H1 (cell line): ENCODE data around the gene DHCR7. TPM values are rescaled to one million over a fixed set of nuclear protein-coding genes. Genes with fewer than 3 reads are reported as not detected.

Experiments used
- BACH1 ChIP-seq: IDR thresholded peaks from 2 replicates; pipeline ENCODE4 v1.6.1; 2012; ENCODE audit warnings: low read length, improper control_type of control experiment
- MAFK ChIP-seq: IDR thresholded peaks from 2 replicates; pipeline ENCODE4 v1.6.1; 2012; ENCODE audit warnings: low read depth, mild to moderate bottlenecking, improper control_type of control experiment, low read length
- POU5F1 ChIP-seq: IDR thresholded peaks from 2 replicates; pipeline ENCODE4 v1.6.1; 2011; ENCODE audit warnings: low read depth, mild to moderate bottlenecking, low read length, moderate library complexity
- RAD21 ChIP-seq, 2 experiments: IDR thresholded peaks in 1 of 2; conservative IDR thresholded peaks in 1 of 2; 2 replicates each; pipeline ENCODE4 v1.6.1; 2011; ENCODE audit warnings: low read depth in 2 of 2, low read length in 2 of 2, improper control_type of control experiment in 1 of 2, inconsistent platforms in 1 of 2, mild to moderate bottlenecking in 1 of 2, moderate library complexity in 1 of 2
- RFX5 ChIP-seq: IDR thresholded peaks from 2 replicates; pipeline ENCODE4 v1.6.1; 2011; ENCODE audit warnings: low read depth, low read length, improper control_type of control experiment, borderline replicate concordance
- polyA plus RNA-seq, 7 experiments: library from polyadenylated mRNA; depleted of rRNA in 3 of 7; stranded (reverse) in 5 of 7; unstranded in 2 of 7; fragments of >200 nt in 5 of 7; fragments of 200-250 nt in 2 of 7; gene quantifications; 1 replicate in 5 of 7; 2 replicates in 1 of 7; 4 replicates in 1 of 7; pipeline versions ENCODE4 v1.2.1 to v1.2.3, GENCODE V29; 2011 to 2013; ENCODE audit warnings: missing spikeins in 2 of 7, mixed read lengths in 2 of 7
- total RNA-seq: library from RNA; stranded (reverse); fragmentation: NEBNext Ultra II Directional; extraction: Animal tissue kit (Norgen Biotek cat#: 25700); gene quantifications from 2 replicates; pipeline ENCODE4 v1.2.1, GENCODE V29; 2021

DHCR7 gene
- total and polyA plus RNA-seq, 2 of the 8 experiments (the other 6 are each of a cell fraction or from before 2014, with no cell fraction given) = 144 to 157 TPM

DNA sequence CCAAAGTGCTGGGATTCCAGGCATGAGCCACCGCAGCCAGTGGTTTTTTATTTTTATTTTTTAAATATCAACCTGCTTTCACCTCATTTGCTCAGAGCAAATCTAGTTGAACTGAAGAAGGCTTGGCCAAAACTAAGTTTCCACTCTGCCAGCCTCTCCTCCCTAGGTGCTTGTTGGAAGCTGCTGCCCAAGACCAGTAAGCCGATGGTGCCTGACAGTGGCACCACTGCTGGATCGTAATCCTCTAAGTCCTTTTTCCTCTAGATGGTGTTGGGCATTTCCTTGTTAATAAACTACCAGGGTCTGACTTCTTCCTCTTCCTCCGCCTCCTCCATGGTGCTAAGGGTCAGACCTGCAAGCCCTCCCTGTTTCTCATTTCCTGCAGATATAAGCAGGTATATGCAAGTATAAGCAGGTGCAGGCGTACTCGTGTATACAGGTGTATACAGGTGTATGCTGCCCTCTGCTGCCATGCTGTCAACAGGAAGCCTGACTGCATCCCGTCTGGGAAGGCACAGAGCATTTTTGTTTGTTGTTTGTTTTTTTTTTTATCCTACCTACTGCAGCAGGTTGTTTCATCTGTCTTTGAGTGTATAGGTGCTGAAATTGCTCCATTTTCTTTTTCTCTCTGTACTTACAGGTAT is 6.4 kb upstream of the DHCR7 start (continued):
- TF ChIP-seq MAFK = no peak
- no peak for TF ChIP-seq BACH1
- no peak for TF ChIP-seq POU5F1
- TF ChIP-seq RFX5 = no peak
- TF ChIP-seq RAD21 (IDR thresholded peaks at IDR 0.05 in 1 of 2, conservative IDR thresholded peaks at IDR 0.05 in 1 of 2; ENCODE audit: low read depth in 2 of 2, low read length in 2 of 2) = peak; percentile 24 to 33; a peak in 1 of 4 replicates
